ENCODE results near the gene BOC.

GRCh38 chr3:113166719-113167492 is 44.5 kb upstream of the BOC start:
- TF ChIP-seq GATA3 (IDR thresholded peaks at IDR 0.05; ENCODE audit: low read depth, low read length), result peak; percentile 77
- peak; percentile 93 for TF ChIP-seq GATA2 (IDR thresholded peaks at IDR 0.05; ENCODE audit: low read depth, low read length)
